Upper lobe of left lung (tissue), 4 donors: ENCODE measurements around the gene LARP6.

Source experiments
- EP300 ChIP-seq, 4 donors: sonication (generic); formaldehyde crosslinking; IDR thresholded peaks; one replicate each; pipeline ENCODE4 v1.5.1; 2017; ENCODE audit warnings: antibody characterized with exemption in 4 of 4, control low read depth in 2 of 4
- POLR2A ChIP-seq, 4 donors: fragments of 450-650 bp; IDR thresholded peaks; one replicate each; pipeline ENCODE4 v1.5.1; 2016 to 2017; ENCODE audit warnings: antibody characterized with exemption in 4 of 4, mild to moderate bottlenecking in 2 of 4
- TF ChIP-seq, protein P1 (sequence below), 6 experiments: fragments of 450-650 bp in 4 of 6; fragments of 200-600 bp in 2 of 6; sonication (generic) in 2 of 6; IDR thresholded peaks; one replicate each; pipeline ENCODE4 v1.5.1; 2016 to 2019; ENCODE audit warnings: antibody characterized with exemption in 6 of 6

DNA sequence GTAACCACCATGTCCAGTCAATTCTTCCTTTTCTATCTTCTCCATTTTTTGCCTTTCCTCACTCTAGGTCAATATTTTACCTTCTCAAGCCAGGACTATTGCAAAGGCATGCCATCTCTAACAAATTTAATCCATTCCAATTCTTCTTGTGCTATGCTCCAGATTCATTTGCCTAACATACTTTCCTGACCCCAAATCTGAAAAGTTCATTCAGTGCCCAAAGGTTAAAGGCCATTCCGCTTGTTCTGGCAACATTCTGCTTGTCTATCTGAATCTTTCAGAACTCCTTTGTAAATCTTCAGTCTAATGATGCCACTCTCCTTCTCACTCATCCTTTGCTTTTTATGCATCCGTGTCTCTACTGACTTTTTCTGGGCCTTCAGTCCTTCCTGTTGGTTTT is 22.7 kb upstream of the LARP6 start:
- TF ChIP-seq, protein P1, sequence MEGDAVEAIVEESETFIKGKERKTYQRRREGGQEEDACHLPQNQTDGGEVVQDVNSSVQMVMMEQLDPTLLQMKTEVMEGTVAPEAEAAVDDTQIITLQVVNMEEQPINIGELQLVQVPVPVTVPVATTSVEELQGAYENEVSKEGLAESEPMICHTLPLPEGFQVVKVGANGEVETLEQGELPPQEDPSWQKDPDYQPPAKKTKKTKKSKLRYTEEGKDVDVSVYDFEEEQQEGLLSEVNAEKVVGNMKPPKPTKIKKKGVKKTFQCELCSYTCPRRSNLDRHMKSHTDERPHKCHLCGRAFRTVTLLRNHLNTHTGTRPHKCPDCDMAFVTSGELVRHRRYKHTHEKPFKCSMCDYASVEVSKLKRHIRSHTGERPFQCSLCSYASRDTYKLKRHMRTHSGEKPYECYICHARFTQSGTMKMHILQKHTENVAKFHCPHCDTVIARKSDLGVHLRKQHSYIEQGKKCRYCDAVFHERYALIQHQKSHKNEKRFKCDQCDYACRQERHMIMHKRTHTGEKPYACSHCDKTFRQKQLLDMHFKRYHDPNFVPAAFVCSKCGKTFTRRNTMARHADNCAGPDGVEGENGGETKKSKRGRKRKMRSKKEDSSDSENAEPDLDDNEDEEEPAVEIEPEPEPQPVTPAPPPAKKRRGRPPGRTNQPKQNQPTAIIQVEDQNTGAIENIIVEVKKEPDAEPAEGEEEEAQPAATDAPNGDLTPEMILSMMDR (IDR thresholded peaks at IDR 0.05) = no peak
- TF ChIP-seq EP300 (IDR thresholded peaks at IDR 0.05) (no peak), POLR2A (IDR thresholded peaks at IDR 0.05) (no peak)
